22Rv1 (cell line): ENCODE measurements around the gene TRPC4.

Experiments
- H3K27ac ChIP-seq: fragments of 450-650 bp; 2 replicates; pipeline ENCODE4 v1.5.1; 2017
- CTCF ChIP-seq: fragments of 450-650 bp; IDR thresholded peaks from 2 replicates; pipeline ENCODE4 v1.5.1; 2017; ENCODE audit warnings: mild to moderate bottlenecking
- ZFX ChIP-seq: fragments of 450-650 bp; IDR thresholded peaks from 2 replicates; pipeline ENCODE4 v1.6.1; 2017; ENCODE audit warnings: antibody characterized with exemption, borderline replicate concordance

Gene TRPC4

GRCh38 chr13:37616131-37616530 is 253.4 kb downstream of the TRPC4 start:
- TF ChIP-seq CTCF: no peak
- no peak for TF ChIP-seq ZFX
- no peak overlapping the region for H3K27ac ChIP-seq

- TF ChIP-seq CTCF: no peak
- TF ChIP-seq ZFX: no peak
- H3K27ac ChIP-seq: no peak overlapping the region
Measured at GRCh38 chr13:37615276-37615675, 254.3 kb downstream of the TRPC4 start.

- TF ChIP-seq ZFX (no peak), CTCF (no peak)
- H3K27ac ChIP-seq: no peak overlapping the region
Measured at GRCh38 chr13:37613638-37614037, 255.9 kb downstream of the TRPC4 start.

DNA sequence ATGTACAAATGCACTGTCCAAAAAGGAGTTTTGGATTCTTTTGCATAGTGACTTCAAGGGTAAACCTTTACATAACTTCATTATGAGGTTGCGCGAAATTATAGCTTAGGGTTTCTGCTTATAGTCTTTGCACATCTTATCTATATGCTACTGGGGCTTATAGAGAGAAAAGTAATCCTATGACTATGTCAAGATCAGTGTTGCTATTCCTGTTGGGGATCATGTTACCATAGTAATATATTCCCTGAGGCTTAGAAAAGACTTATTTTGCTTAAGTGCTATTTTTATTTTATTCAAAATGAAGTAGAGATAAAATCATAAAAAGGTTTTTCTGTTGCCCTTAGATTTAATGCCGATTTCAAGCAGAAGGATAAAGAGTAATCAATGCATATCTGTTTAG is 256.3 kb downstream of the TRPC4 start:
- H3K27ac ChIP-seq: no peak overlapping the region
- TF ChIP-seq ZFX (no peak), CTCF (no peak)

DNA sequence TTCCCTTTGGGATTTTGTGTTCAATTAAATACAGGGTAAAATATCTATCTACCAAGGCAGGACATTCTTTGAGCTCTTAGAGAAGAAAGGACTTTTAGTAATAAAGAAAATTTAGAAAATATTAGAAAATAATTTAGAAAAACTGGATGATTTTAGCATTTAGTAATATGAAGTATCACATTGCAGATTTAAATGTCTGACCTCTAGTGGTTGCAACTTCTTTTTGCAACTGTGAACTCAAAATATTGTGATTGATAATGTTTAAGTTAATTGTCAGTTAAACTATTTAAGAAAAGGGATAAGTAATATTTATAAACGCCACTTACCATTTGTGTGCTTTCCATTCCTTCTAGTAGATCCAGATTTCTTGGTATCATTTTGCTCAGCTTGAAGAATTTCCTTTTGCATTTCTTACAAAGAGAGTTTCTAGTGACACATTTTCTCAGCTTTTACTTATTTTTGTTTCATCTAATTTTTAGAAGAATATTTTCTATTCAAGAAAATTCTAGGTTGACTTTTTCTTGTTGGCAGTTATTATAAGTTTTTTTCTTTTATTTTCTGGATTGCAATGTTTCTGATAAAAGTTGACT is 260.7 kb downstream of the TRPC4 start:
- H3K27ac ChIP-seq: no peak overlapping the region
- no peak for TF ChIP-seq ZFX
- TF ChIP-seq CTCF: peak; percentile 72

DNA sequence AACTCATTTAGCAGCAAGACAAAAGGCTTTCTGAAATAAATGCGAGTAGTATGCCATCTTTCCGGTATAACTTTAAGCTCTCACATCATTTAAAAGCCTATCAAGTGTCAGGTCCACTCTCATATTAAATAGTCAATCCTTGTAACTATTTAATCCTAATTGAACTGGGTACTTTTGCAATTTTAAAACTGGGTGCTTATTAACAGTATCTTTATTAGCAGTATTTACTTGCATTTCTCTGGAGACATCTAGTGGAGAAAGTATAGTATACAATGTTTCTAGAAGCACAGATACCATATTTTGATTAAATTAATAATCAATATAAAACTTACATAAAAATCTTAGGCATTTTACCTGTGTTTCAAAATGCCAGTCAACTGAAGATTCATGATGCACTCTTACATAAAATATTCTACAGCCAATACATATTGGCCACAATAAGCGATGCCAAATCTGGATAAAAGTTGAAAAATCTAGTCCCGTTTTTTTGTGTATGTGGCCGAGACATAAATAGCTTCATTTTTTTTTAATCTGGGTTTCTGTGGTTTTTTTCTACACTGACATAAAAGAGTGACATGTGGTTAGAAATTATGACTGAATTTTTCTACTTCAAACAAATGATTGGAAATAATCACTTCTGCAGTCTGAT is 266.7 kb downstream of the TRPC4 start:
- no peak overlapping the region for H3K27ac ChIP-seq
- TF ChIP-seq ZFX: no peak
- peak; percentile 81 for TF ChIP-seq CTCF

- TF ChIP-seq ZFX: no peak
- no peak for TF ChIP-seq CTCF
- no peak overlapping the region for H3K27ac ChIP-seq
Measured at GRCh38 chr13:37601648-37602440, 267.7 kb downstream of the TRPC4 start.
